Mesenchymal stem cell (in vitro differentiated cells and primary cell): ENCODE data around the gene MED13L. TPM values are rescaled to one million over a fixed set of nuclear protein-coding genes. Genes with fewer than 3 reads are reported as not detected.
A peak's percentile ranks its signal among the peaks of the same experiment; 100 is the strongest.

Source experiments
- DNase-seq: peaks from one replicate; pipeline ENCODE4 v3.0.0-alpha.2; 2013
- H2AFZ ChIP-seq: one replicate; pipeline ENCODE4 v1.6.1; 2013; ENCODE audit warnings: low read depth, mild to moderate bottlenecking, control low read depth, inconsistent platforms, low read length, moderate library complexity
- H2AK5ac ChIP-seq: 2 replicates; pipeline ENCODE4 v1.6.1; 2013; ENCODE audit warnings: low read length, moderate library complexity, mild to moderate bottlenecking, inconsistent platforms; ENCODE audit not compliant: severe bottlenecking
- H2BK120ac ChIP-seq: one replicate; pipeline ENCODE4 v1.6.1; 2013; ENCODE audit warnings: low read depth, mild to moderate bottlenecking, inconsistent platforms, low read length, moderate library complexity
- H2BK12ac ChIP-seq, 2 experiments: one replicate each; pipeline ENCODE4 v1.6.1; 2013; ENCODE audit warnings: inconsistent platforms in 2 of 2, low read length in 2 of 2, mild to moderate bottlenecking in 2 of 2, moderate library complexity in 2 of 2, control low read depth in 1 of 2
- H2BK15ac ChIP-seq: one replicate; pipeline ENCODE4 v1.6.1; 2013; ENCODE audit warnings: mild to moderate bottlenecking, low read depth, inconsistent platforms; ENCODE audit not compliant: poor library complexity, severe bottlenecking
- H2BK5ac ChIP-seq: 2 replicates; pipeline ENCODE4 v1.6.1; 2013; ENCODE audit warnings: low read depth, mild to moderate bottlenecking, low read length, control low read depth, inconsistent platforms; ENCODE audit not compliant: poor library complexity, severe bottlenecking
- H3K14ac ChIP-seq, 2 experiments: one replicate each; pipeline ENCODE4 v1.6.1; 2013; ENCODE audit warnings: inconsistent platforms in 2 of 2, low read length in 2 of 2, control low read depth in 1 of 2, mild to moderate bottlenecking in 1 of 2, moderate library complexity in 1 of 2
- H3K18ac ChIP-seq, 2 experiments: one replicate each; pipeline ENCODE4 v1.6.1; 2013; ENCODE audit warnings: inconsistent platforms in 2 of 2, low read length in 2 of 2, control low read depth in 1 of 2, low read depth in 1 of 2, mild to moderate bottlenecking in 1 of 2
- H3K23ac ChIP-seq, 2 experiments: one replicate each; pipeline ENCODE4 v1.6.1; 2013; ENCODE audit warnings: inconsistent platforms in 2 of 2, low read length in 2 of 2, mild to moderate bottlenecking in 2 of 2, moderate library complexity in 2 of 2, control low read depth in 1 of 2
- H3K27ac ChIP-seq: 2 replicates; pipeline ENCODE4 v1.5.1; 2013; ENCODE audit warnings: mild to moderate bottlenecking, moderate library complexity, low read length, control low read depth, inconsistent platforms; ENCODE audit not compliant: poor library complexity, severe bottlenecking
- H3K27me3 ChIP-seq, 2 experiments: 2 replicates each; pipeline versions ENCODE4 v1.6.1 to v1.7.0; 2013; ENCODE audit warnings: low read length in 2 of 2, mild to moderate bottlenecking in 2 of 2, moderate library complexity in 2 of 2, control low read depth in 1 of 2, inconsistent platforms in 1 of 2; ENCODE audit not compliant: control insufficient read depth in 1 of 2, insufficient read depth in 1 of 2
- H3K36me3 ChIP-seq, 2 experiments: 2 replicates each; pipeline versions ENCODE4 v1.6.1 to v1.7.0; 2013; ENCODE audit warnings: low read length in 2 of 2, control low read depth in 1 of 2, inconsistent platforms in 1 of 2, low read depth in 1 of 2, mild to moderate bottlenecking in 1 of 2; ENCODE audit not compliant: insufficient read depth in 2 of 2, control insufficient read depth in 1 of 2
- H3K4ac ChIP-seq, 2 experiments: one replicate each; pipeline ENCODE4 v1.6.1; 2013; ENCODE audit warnings: inconsistent platforms in 2 of 2, low read length in 2 of 2, mild to moderate bottlenecking in 2 of 2, moderate library complexity in 2 of 2, control low read depth in 1 of 2, low read depth in 1 of 2
- H3K4me1 ChIP-seq: 2 replicates; pipeline ENCODE4 v1.6.1; 2013; ENCODE audit warnings: low read depth, low read length, control low read depth; ENCODE audit not compliant: control insufficient read depth, insufficient read depth
- H3K4me2 ChIP-seq: 2 replicates; pipeline ENCODE4 v1.6.1; 2013; ENCODE audit warnings: low read length, mild to moderate bottlenecking, inconsistent platforms; ENCODE audit not compliant: poor library complexity, severe bottlenecking
- H3K4me3 ChIP-seq, 2 experiments: 2 replicates each; pipeline versions ENCODE4 v1.5.1 to v1.7.0; 2013; ENCODE audit warnings: low read length in 2 of 2, mild to moderate bottlenecking in 2 of 2, control low read depth in 1 of 2, low read depth in 1 of 2; ENCODE audit not compliant: insufficient read depth in 1 of 2
- H3K79me1 ChIP-seq: replicated peaks from 2 replicates; pipeline ENCODE4 v1.6.1; 2013; ENCODE audit warnings: mild to moderate bottlenecking, control low read depth, low read length, inconsistent platforms; ENCODE audit not compliant: poor library complexity, severe bottlenecking
- H3K9ac ChIP-seq: 2 replicates; pipeline ENCODE4 v1.7.0; 2013; ENCODE audit warnings: mild to moderate bottlenecking, low read length, moderate library complexity
- H3K9me3 ChIP-seq: 2 replicates; pipeline ENCODE4 v1.7.0; 2013; ENCODE audit warnings: mild to moderate bottlenecking, low read length; ENCODE audit not compliant: control insufficient read depth
- H4K8ac ChIP-seq: one replicate; pipeline ENCODE4 v1.6.1; 2013; ENCODE audit warnings: inconsistent platforms, mild to moderate bottlenecking, low read length, moderate library complexity
- H4K91ac ChIP-seq: one replicate; pipeline ENCODE4 v1.6.1; 2013; ENCODE audit warnings: mild to moderate bottlenecking, low read length, inconsistent platforms
- WGBS: methylation state at CpG from one replicate; pipeline ENCODE4 v1.1.7; 2013; ENCODE audit warnings: mixed read lengths; 5-methylcytosine and 5-hydroxymethylcytosine counted together
- polyA plus RNA-seq, 2 experiments: library from polyadenylated mRNA; stranded (reverse); fragments of 200-250 nt; gene quantifications; one replicate each; pipeline ENCODE4 v1.2.3, GENCODE V29; 2013

Gene MED13L
- 24.7 TPM for polyA plus RNA-seq (2013, experiment 1 of 2)
- 25.6 TPM for polyA plus RNA-seq (2013, experiment 2 of 2)

- peak within 1 kb of the TSS; percentile 94 for H4K8ac ChIP-seq
- H2BK5ac ChIP-seq: peak within 1 kb of the TSS; percentile 82
- H2BK12ac ChIP-seq: peak within 1 kb of the TSS in 1 of 2 experiments; percentile 87
- no peaks in the 10 kb centered on the region for H3K79me1 ChIP-seq
- H2BK120ac ChIP-seq: peak within 1 kb of the TSS; percentile 98
- peak; percentile 88 for DNase-seq
- H3K27me3 ChIP-seq: no peaks in the 10 kb centered on the region
- peak within 1 kb of the TSS; percentile 80 for H2AFZ ChIP-seq
- H4K91ac ChIP-seq: peak within 1 kb of the TSS; percentile 98
- H3K4me2 ChIP-seq: peak within 1 kb of the TSS; percentile 86
- no peaks in the 10 kb centered on the region for H3K36me3 ChIP-seq
- peak within 1 kb of the TSS; percentile 75 to 87 for H3K4me3 ChIP-seq
- H3K23ac ChIP-seq: peak within 1 kb of the TSS in 1 of 2 experiments; percentile 89
- peak within 1 kb of the TSS; percentile 9 for H3K27ac ChIP-seq
- H3K14ac ChIP-seq: peak within 1 kb of the TSS in 1 of 2 experiments; percentile 93
- WGBS: 2% methylated on average over 75 of the region's 111 CpGs
- H3K4me1 ChIP-seq: peaks cover 9% of the 10 kb centered on the region
- H2BK15ac ChIP-seq: peak within 1 kb of the TSS; percentile 97
- H2AK5ac ChIP-seq: peak within 1 kb of the TSS; percentile 20
- peak within 1 kb of the TSS; percentile 99 for H3K4ac ChIP-seq
- no peaks in the 10 kb centered on the region for H3K9me3 ChIP-seq
- H3K18ac ChIP-seq: peak within 1 kb of the TSS; percentile 98 to 100
- H3K9ac ChIP-seq: peak within 1 kb of the TSS; percentile 92
These were observed at the start of gene MED13L for GRCh38 chr12:116277467-116278278. MED13L (minus strand) TSS chr12:116277693; CDS start chr12:116277131, 562 bp downstream.

DNA sequence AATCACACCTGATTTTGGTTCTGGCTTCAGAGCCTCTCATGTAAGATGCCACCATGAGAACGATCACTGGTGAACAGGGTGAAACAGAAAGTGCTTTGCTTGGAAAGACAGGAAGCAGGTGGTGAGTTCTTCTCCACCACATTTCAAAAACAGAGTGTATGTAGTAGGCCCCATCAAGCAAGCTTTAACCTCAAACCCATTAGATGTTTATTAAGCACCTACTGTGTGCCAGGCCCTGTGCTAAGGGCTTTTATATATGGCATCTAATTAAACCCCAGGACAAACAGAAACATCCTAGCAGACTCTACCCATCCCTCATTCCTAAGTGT lies 47.8 kb upstream of the MED13L start:
- no peaks in the 10 kb centered on the region for H3K36me3 ChIP-seq
- no peak overlapping the region for H2BK15ac ChIP-seq
- 100% methylated on average over 1 of the region's 1 CpG for WGBS
- no peak overlapping the region for H3K9ac ChIP-seq
- no peak overlapping the region for H2AFZ ChIP-seq
- no peak overlapping the region for H2BK5ac ChIP-seq
- H4K8ac ChIP-seq: no peak overlapping the region
- no peaks in the 10 kb centered on the region for H3K27me3 ChIP-seq
- no peak overlapping the region for H3K23ac ChIP-seq
- no peak overlapping the region for H4K91ac ChIP-seq
- no peak overlapping the region for H2AK5ac ChIP-seq
- H2BK12ac ChIP-seq: no peak overlapping the region
- H3K4ac ChIP-seq: no peak overlapping the region
- H3K4me2 ChIP-seq: no peak overlapping the region
- H2BK120ac ChIP-seq: no peak overlapping the region
- H3K4me1 ChIP-seq: no peaks in the 10 kb centered on the region
- no peak overlapping the region for H3K27ac ChIP-seq
- no peaks in the 10 kb centered on the region for H3K79me1 ChIP-seq
- H3K4me3 ChIP-seq: no peak overlapping the region
- peak overlapping the region in 1 of 2 experiments; percentile 24 for H3K18ac ChIP-seq
- no peak for DNase-seq
- no peak overlapping the region for H3K14ac ChIP-seq
- no peaks in the 10 kb centered on the region for H3K9me3 ChIP-seq

DNA sequence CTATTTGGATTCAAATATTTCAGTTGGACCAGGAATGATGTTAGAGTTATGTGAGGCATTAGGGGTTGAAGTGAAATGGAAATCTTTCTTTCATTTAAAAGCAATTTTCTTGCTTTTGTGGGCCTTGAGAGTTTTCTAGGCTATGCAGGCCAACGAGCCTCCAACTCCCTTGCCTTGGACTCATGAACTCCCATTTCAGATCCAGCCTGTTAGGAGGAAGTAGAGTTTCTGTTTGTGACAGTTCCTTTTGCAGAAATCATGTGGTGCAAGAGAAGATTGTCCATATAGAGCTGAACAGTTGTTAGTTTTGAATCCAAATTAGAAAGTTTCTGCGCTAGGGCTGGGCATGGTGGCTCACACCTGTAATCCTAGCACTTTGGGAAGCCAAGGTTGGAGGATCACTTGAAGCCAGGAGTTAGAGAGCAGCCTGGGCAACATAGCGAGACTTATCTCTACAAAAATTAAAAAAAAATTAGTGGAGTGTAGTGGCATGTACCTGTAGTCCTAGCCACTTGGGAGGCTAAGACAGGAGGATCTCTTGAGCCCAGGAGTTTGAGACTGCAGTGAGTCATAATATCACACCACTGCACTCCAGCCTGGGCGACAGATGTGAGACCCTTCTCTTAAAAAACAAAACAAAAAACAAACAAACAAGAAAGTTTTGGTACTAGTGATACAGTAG lies 47.3 kb upstream of the MED13L start:
- H2BK5ac ChIP-seq: no peak overlapping the region
- no peaks in the 10 kb centered on the region for H3K4me1 ChIP-seq
- no peak for DNase-seq
- no peaks in the 10 kb centered on the region for H3K79me1 ChIP-seq
- H3K9ac ChIP-seq: no peak overlapping the region
- no peak overlapping the region for H3K4ac ChIP-seq
- H2BK12ac ChIP-seq: no peak overlapping the region
- no peak overlapping the region for H3K18ac ChIP-seq
- no peaks in the 10 kb centered on the region for H3K36me3 ChIP-seq
- WGBS: 94% methylated on average over 4 of the region's 4 CpGs
- H3K27me3 ChIP-seq: no peaks in the 10 kb centered on the region
- H3K4me3 ChIP-seq: no peak overlapping the region
- H4K8ac ChIP-seq: no peak overlapping the region
- H3K4me2 ChIP-seq: no peak overlapping the region
- no peak overlapping the region for H2AFZ ChIP-seq
- H2BK120ac ChIP-seq: no peak overlapping the region
- H3K27ac ChIP-seq: no peak overlapping the region
- H4K91ac ChIP-seq: no peak overlapping the region
- no peak overlapping the region for H3K23ac ChIP-seq
- H2AK5ac ChIP-seq: no peak overlapping the region
- no peaks in the 10 kb centered on the region for H3K9me3 ChIP-seq
- no peak overlapping the region for H3K14ac ChIP-seq
- H2BK15ac ChIP-seq: no peak overlapping the region
